ENCODE results near the gene ANXA9. TPM values are rescaled to one million over a fixed set of nuclear protein-coding genes. Genes with fewer than 3 reads are reported as not detected.
A peak's percentile ranks its signal among the peaks of the same experiment; 100 is the strongest.

The ANXA9 gene
- total and polyA plus RNA-seq, 2 donors (not counting 1 experiment from before 2014, with no cell fraction given), result 0.07 to 0.62 TPM

DNA sequence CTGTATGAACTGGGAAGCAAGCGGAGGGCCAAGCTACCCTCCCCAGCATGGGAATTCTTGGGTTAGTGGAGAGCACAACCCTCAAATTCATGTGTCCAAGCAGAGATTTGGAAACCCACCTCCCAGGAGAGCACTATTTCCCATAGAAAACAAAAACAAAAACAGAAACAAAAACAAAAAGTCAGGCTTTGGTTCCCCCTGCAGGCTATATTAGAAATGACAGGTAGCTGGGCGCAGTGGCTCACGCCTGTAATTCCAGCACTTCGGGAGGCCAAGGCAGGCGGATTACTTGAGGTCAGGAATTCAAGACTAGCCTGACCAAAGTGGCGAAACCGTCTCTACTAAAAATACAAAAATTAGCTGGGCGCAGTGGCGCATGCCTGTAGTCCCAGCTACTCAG is 13.8 kb downstream of the ANXA9 start:
- Histone ChIP-seq H3K4me2 (replicated peaks; ENCODE audit: low read depth, low read length, poor library complexity, severe bottlenecking) (peak overlapping the region; percentile 48), H3K9me3 (ENCODE audit: control extremely low read depth in 1 of 3, control insufficient read depth in 2 of 3, insufficient read depth in 1 of 3, low read length in 2 of 3) (no peaks in the 10 kb centered on the region), H3K36me3 (replicated peaks in 1 of 2; ENCODE audit: control extremely low read depth in 1 of 2, control insufficient read depth in 1 of 2, extremely low read depth in 1 of 2, insufficient read depth in 2 of 2, low read length in 1 of 2) (peaks cover 3 to 13% of the 10 kb centered on the region in 2 experiments), H3K27me3 (replicated peaks in 1 of 4; ENCODE audit: control extremely low read depth in 1 of 4, control insufficient read depth in 3 of 4, insufficient read depth in 4 of 4, low read length in 3 of 4) (no peaks in the 10 kb centered on the region), H3K79me2 (ENCODE audit: control insufficient read depth, insufficient read depth, low read length) (no peaks in the 10 kb centered on the region), H3K4me1 (ENCODE audit: control insufficient read depth in 2 of 2, insufficient read depth in 2 of 2, low read length in 2 of 2) (peaks cover 0 to 3% of the 10 kb centered on the region in 2 donors), H4K20me1 (ENCODE audit: control insufficient read depth, insufficient read depth, low read length, poor library complexity, severe bottlenecking) (no peaks in the 10 kb centered on the region), H3K9ac (ENCODE audit: low read length) (no peak overlapping the region), H2AFZ (ENCODE audit: insufficient read depth, low read depth, low read length, poor library complexity, severe bottlenecking) (peak overlapping the region; percentile 57), H3K4me3 (ENCODE audit: control extremely low read depth in 1 of 5, extremely low read depth in 1 of 5, insufficient read depth in 1 of 5, low read depth in 2 of 5, low read length in 4 of 5) (no peak overlapping the region), H3K27ac (ENCODE audit: low read length in 2 of 2) (no peak overlapping the region)
- TF ChIP-seq, protein P1, sequence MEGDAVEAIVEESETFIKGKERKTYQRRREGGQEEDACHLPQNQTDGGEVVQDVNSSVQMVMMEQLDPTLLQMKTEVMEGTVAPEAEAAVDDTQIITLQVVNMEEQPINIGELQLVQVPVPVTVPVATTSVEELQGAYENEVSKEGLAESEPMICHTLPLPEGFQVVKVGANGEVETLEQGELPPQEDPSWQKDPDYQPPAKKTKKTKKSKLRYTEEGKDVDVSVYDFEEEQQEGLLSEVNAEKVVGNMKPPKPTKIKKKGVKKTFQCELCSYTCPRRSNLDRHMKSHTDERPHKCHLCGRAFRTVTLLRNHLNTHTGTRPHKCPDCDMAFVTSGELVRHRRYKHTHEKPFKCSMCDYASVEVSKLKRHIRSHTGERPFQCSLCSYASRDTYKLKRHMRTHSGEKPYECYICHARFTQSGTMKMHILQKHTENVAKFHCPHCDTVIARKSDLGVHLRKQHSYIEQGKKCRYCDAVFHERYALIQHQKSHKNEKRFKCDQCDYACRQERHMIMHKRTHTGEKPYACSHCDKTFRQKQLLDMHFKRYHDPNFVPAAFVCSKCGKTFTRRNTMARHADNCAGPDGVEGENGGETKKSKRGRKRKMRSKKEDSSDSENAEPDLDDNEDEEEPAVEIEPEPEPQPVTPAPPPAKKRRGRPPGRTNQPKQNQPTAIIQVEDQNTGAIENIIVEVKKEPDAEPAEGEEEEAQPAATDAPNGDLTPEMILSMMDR (IDR thresholded peaks at IDR 0.05), result peak; percentile 88
- no peak for TF ChIP-seq EZH2 (IDR thresholded peaks at IDR 0.05; ENCODE audit: borderline replicate concordance, insufficient read depth, low read depth, low read length, poor library complexity, severe bottlenecking)
- no peak overlapping the region for H3K4me3 Mint-ChIP-seq
- intact Hi-C loops (cut with micrococcal nuclease), result loop anchor here (1.0 to 10.0 kb wide), 3 partner anchors 12 to 741 kb away; partner anchors contain the start of genes CA14 and PRUNE1
- no peak overlapping the region for H3K27ac Mint-ChIP-seq
- 66% methylated on average over 9 of the region's 9 CpGs for WGBS (ENCODE audit: insufficient coverage)
- POLR2A ChIA-PET, result interaction anchor here (0.6 to 0.7 kb wide), 3 partner anchors 22 to 846 kb away, joined by 3 to 6 read pairs (median 5); partner anchors contain the start of gene PLEKHO1
- CTCF ChIA-PET, result interaction anchor here (0.6 to 5.3 kb wide), 26 partner anchors 10 to 740 kb away, joined by 3 to 63 read pairs (median 4); partner anchors contain the start of genes ANXA9, C1orf56, CTSK and GOLPH3L
- peak; percentile 39 for ATAC-seq (ENCODE audit: low read depth)
- no peaks in the 10 kb centered on the region for H3K9me3 Mint-ChIP-seq (ENCODE audit: insufficient read depth)
- DNase-seq, result peak; percentile 60
- H3K27me3 Mint-ChIP-seq, result no peaks in the 10 kb centered on the region
- H3K4me1 Mint-ChIP-seq, result peaks cover 4% of the 10 kb centered on the region

DNA sequence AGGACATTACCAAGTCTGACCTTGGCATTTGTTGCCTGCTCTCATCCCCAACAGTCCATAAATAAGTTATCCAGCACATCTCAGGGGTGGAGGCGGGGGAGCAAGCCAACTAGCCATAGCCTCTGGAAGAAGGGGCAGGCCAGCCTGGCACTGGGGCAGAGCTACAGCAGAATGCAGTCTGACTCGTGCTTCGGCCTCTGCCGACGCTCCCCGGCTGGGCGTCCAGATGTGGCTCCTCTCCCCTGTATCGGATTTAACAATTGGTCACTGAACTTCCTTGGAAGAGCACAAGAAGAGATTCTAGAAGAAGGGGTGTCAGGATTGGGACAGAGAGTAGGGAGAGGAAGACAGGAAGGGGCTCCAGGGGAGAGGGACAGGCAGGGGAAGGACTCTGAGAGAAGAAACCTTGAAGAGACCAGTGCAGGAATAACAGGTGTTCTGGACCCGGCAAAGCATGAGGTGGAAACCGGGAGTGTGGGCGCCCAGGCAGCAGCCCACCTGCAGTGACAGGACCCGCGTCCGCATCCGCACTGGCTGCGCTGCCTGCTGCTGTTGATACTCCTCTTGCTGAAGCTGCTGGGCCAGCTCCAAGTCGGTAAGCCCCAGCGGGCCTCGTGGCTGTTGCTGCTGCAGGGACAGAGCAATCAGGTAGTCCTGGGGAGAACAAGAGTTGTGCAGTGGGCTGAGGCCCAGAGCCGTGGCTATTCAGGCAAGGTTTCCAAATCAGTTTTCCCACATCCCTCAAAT is 15.2 kb downstream of the ANXA9 start:
- Mint-ChIP-seq H3K27me3 (no peaks in the 10 kb centered on the region), H3K27ac (no peak overlapping the region), H3K4me1 (peaks cover 6% of the 10 kb centered on the region), H3K9me3 (ENCODE audit: insufficient read depth) (no peaks in the 10 kb centered on the region), H3K4me3 (no peak overlapping the region)
- WGBS (ENCODE audit: insufficient coverage), result 96% methylated on average over 17 of the region's 20 CpGs
- no peak overlapping the region for H2AFZ ChIP-seq (ENCODE audit: insufficient read depth, low read depth, low read length, poor library complexity, severe bottlenecking)
- peaks cover 3 to 15% of the 10 kb centered on the region in 2 experiments for H3K36me3 ChIP-seq (replicated peaks in 1 of 2; ENCODE audit: control extremely low read depth in 1 of 2, control insufficient read depth in 1 of 2, extremely low read depth in 1 of 2, insufficient read depth in 2 of 2, low read length in 1 of 2)
- no peaks in the 10 kb centered on the region for H3K9me3 ChIP-seq (ENCODE audit: control extremely low read depth in 1 of 3, control insufficient read depth in 2 of 3, insufficient read depth in 1 of 3, low read length in 2 of 3)
- H3K4me1 ChIP-seq (ENCODE audit: control insufficient read depth in 2 of 2, insufficient read depth in 2 of 2, low read length in 2 of 2), result peaks cover 0 to 3% of the 10 kb centered on the region in 2 donors
- H3K27me3 ChIP-seq (replicated peaks in 1 of 4; ENCODE audit: control extremely low read depth in 1 of 4, control insufficient read depth in 3 of 4, insufficient read depth in 4 of 4, low read length in 3 of 4), result no peaks in the 10 kb centered on the region
- H3K4me2 ChIP-seq (replicated peaks; ENCODE audit: low read depth, low read length, poor library complexity, severe bottlenecking), result no peak overlapping the region
- no peaks in the 10 kb centered on the region for H3K79me2 ChIP-seq (ENCODE audit: control insufficient read depth, insufficient read depth, low read length)
- POLR2A ChIA-PET, result interaction anchor here (1.1 kb wide), 1 partner anchor 9 kb away, joined by 3 read pairs; the partner anchor contains the start of gene MINDY1
- no peaks in the 10 kb centered on the region for H4K20me1 ChIP-seq (ENCODE audit: control insufficient read depth, insufficient read depth, low read length, poor library complexity, severe bottlenecking)
- intact Hi-C loops (cut with micrococcal nuclease), result loop anchor here (5.0 to 10.0 kb wide), 2 partner anchors 535 to 742 kb away; partner anchors contain the start of gene CA14
- no peak overlapping the region for H3K27ac ChIP-seq (ENCODE audit: low read length in 2 of 2)
- ATAC-seq (ENCODE audit: low read depth), result no peak
- CTCF ChIA-PET, result interaction anchor here (1.0 to 5.3 kb wide), 8 partner anchors 9 to 742 kb away, joined by 3 to 63 read pairs (median 4); partner anchors contain the start of genes ANXA9, GOLPH3L and MINDY1
- no peak for DNase-seq
- no peak for TF ChIP-seq EZH2 (IDR thresholded peaks at IDR 0.05; ENCODE audit: borderline replicate concordance, insufficient read depth, low read depth, low read length, poor library complexity, severe bottlenecking)
- TF ChIP-seq, protein P1 (IDR thresholded peaks at IDR 0.05), result no peak
- H3K4me3 ChIP-seq (ENCODE audit: control extremely low read depth in 1 of 5, extremely low read depth in 1 of 5, insufficient read depth in 1 of 5, low read depth in 2 of 5, low read length in 4 of 5), result no peak overlapping the region
- H3K9ac ChIP-seq (ENCODE audit: low read length), result no peak overlapping the region

All from B cell (primary cell).